Measurements from ENCODE around the gene IGSF21.

DNA sequence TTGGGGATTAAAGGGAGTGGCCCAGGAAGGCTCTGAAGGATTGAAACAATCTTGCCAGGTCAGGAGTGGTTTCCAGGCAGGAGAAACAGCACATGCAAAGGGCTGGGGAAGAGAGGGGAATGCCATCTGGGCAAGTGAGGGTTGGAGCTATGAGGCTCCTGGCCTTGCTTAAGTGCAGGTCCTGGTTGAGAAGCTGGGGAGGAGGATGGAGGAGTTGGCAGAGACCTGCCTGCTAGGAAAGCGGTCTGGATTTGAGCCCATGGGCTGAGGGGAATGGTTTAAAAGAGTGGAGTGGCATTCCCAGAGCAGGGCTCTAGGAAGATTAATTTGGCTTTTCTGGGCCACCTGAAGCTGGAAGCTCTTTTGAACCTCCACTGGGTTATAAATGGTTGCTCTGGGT is 9.2 kb downstream of the IGSF21 start:
- TF ChIP-seq SMC3 (IDR thresholded peaks at IDR 0.05; ENCODE audit: low read depth, low read length) = no peak
- TF ChIP-seq RAD21 (IDR thresholded peaks at IDR 0.05; ENCODE audit: low read length) = no peak
- TF ChIP-seq, protein P1, sequence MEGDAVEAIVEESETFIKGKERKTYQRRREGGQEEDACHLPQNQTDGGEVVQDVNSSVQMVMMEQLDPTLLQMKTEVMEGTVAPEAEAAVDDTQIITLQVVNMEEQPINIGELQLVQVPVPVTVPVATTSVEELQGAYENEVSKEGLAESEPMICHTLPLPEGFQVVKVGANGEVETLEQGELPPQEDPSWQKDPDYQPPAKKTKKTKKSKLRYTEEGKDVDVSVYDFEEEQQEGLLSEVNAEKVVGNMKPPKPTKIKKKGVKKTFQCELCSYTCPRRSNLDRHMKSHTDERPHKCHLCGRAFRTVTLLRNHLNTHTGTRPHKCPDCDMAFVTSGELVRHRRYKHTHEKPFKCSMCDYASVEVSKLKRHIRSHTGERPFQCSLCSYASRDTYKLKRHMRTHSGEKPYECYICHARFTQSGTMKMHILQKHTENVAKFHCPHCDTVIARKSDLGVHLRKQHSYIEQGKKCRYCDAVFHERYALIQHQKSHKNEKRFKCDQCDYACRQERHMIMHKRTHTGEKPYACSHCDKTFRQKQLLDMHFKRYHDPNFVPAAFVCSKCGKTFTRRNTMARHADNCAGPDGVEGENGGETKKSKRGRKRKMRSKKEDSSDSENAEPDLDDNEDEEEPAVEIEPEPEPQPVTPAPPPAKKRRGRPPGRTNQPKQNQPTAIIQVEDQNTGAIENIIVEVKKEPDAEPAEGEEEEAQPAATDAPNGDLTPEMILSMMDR (conservative IDR thresholded peaks at IDR 0.05; ENCODE audit: low read depth, low read length) = no peak
- TF ChIP-seq POLR2A (IDR thresholded peaks at IDR 0.05; ENCODE audit: low read depth, low read length) = no peak

Measured in IMR-90 (cell line).